HCT116 (cell line): ENCODE data around the gene DIS3L2. TPM values are rescaled to one million over a fixed set of nuclear protein-coding genes. Genes with fewer than 3 reads are reported as not detected.
A peak's percentile ranks its signal among the peaks of the same experiment; 100 is the strongest.
"Not testable (repeated sequence)": the region's sequence is repeated elsewhere in the genome, so short reads cannot be mapped to it uniquely, and the experiment has no call there.

Experiments used
- ATAC-seq: fragments of 200-7000 bp; cut with Tn5 transposase; 2 replicates; pipeline ENCODE4 v1.9.1; 2020; ENCODE audit warnings: mild to moderate bottlenecking, moderate library complexity
- BruUV-seq: library from RNA; stranded (reverse); fragments of 400-500 nt; replicated peaks from 2 replicates; lab custom pipeline; 2021; lab: Mats Ljungman, UMichigan
- CTCF ChIA-PET: fragments of 300-600 bp; sonication (Branson Sonifier 250); formaldehyde crosslinking; loops from one replicate; lab custom pipeline; 2021; ENCODE audit warnings: antibody characterized with exemption; lab: Charles Lee
- POLR2A ChIA-PET: fragments of 300-600, 350-600 bp; sonication (Branson Sonifier 250); formaldehyde crosslinking; loops from one replicate; lab custom pipeline; 2021; ENCODE audit warnings: antibody characterized with exemption; lab: Charles Lee
- RAD21 ChIA-PET, 2 experiments: fragments of 300-600 bp; sonication (Branson Sonifier 250); formaldehyde crosslinking; loops; one replicate each; lab custom pipeline; 2023; ENCODE audit warnings: low total read pairs in 2 of 2; ENCODE audit not compliant: uncharacterized antibody in 2 of 2, unreplicated experiment in 2 of 2, low non-redundant PET in 1 of 2; lab: Charles Lee
- DNase-seq: peaks from one replicate; pipeline ENCODE4 v3.0.0-alpha.2; 2010; ENCODE audit warnings: low read depth, low spot score
- H2AFZ ChIP-seq: fragments of 200-600 bp; shearing (Covaris generic), sonication (generic); 2 replicates; pipeline ENCODE4 v1.6.1; 2017; ENCODE audit warnings: low read depth, mixed run types, mixed read lengths, antibody characterized with exemption, low read length; ENCODE audit not compliant: poor library complexity, severe bottlenecking
- H3K27ac ChIP-seq: 2 replicates; pipeline ENCODE4 v1.5.1; 2012; ENCODE audit warnings: low read depth, low read length
- H3K27me3 ChIP-seq: fragments of 200-600 bp; sonication (generic); 2 replicates; pipeline ENCODE4 v1.6.1; 2016; ENCODE audit warnings: mixed run types, low read length, mixed read lengths; ENCODE audit not compliant: insufficient read depth
- H3K36me3 ChIP-seq, 2 experiments: fragments of 200-500 bp in 1 of 2; fragments of 200-600 bp in 1 of 2; sonication (Bioruptor generic) in 1 of 2; sonication (generic) in 1 of 2; 2 replicates each; pipeline versions ENCODE4 v1.5.1 to v1.6.1; 2014 to 2016; ENCODE audit warnings: low read length in 2 of 2, inconsistent platforms in 1 of 2, mixed read lengths in 1 of 2, mixed run types in 1 of 2; ENCODE audit not compliant: insufficient read depth in 2 of 2, control insufficient read depth in 1 of 2
- H3K4me1 ChIP-seq, 2 experiments: fragments of 200-600 bp in 1 of 2; sonication (generic) in 1 of 2; 2 replicates each; pipeline versions ENCODE4 v1.5.1 to v1.6.1; 2012 to 2017; ENCODE audit warnings: low read length in 2 of 2, inconsistent platforms in 1 of 2, mild to moderate bottlenecking in 1 of 2, mixed read lengths in 1 of 2, mixed run types in 1 of 2, moderate library complexity in 1 of 2; ENCODE audit not compliant: insufficient read depth in 2 of 2, control insufficient read depth in 1 of 2
- H3K4me2 ChIP-seq: fragments of 200-600 bp; sonication (generic); 2 replicates; pipeline ENCODE4 v1.6.1; 2017; ENCODE audit warnings: mixed run types, low read length, mixed read lengths
- H3K4me3 ChIP-seq, 2 experiments: fragments of 200-600 bp in 1 of 2; sonication (generic) in 1 of 2; replicated peaks in 1 of 2; 2 replicates each; pipeline ENCODE4 v1.5.1; 2011 to 2016; ENCODE audit warnings: low read length in 2 of 2, control low read depth in 1 of 2, low read depth in 1 of 2, mild to moderate bottlenecking in 1 of 2, mixed read lengths in 1 of 2, mixed run types in 1 of 2
- H3K79me2 ChIP-seq: fragments of 200-600 bp; sonication (generic); 2 replicates; pipeline ENCODE4 v1.6.1; 2017; ENCODE audit warnings: mild to moderate bottlenecking, mixed run types, low read length, moderate library complexity, mixed read lengths; ENCODE audit not compliant: insufficient read depth
- H3K9ac ChIP-seq: fragments of 200-600 bp; sonication (generic); 2 replicates; pipeline ENCODE4 v1.6.1; 2016; ENCODE audit warnings: low read length, mixed read lengths
- H3K9me2 ChIP-seq: fragments of 200-600 bp; sonication (generic), shearing (Covaris generic); 2 replicates; pipeline ENCODE4 v1.6.1; 2017; ENCODE audit warnings: mixed run types, mild to moderate bottlenecking, moderate library complexity; ENCODE audit not compliant: insufficient read depth
- H3K9me3 ChIP-seq, 2 experiments: fragments of 200-500 bp in 1 of 2; fragments of 200-600 bp in 1 of 2; sonication (Bioruptor generic) in 1 of 2; sonication (generic) in 1 of 2; 2 replicates each; pipeline ENCODE4 v1.6.1; 2014 to 2017; ENCODE audit warnings: low read length in 2 of 2, mixed read lengths in 2 of 2, inconsistent platforms in 1 of 2, low read depth in 1 of 2, mild to moderate bottlenecking in 1 of 2, mixed run types in 1 of 2, moderate library complexity in 1 of 2; ENCODE audit not compliant: control insufficient read depth in 1 of 2, insufficient read depth in 1 of 2
- H4K20me1 ChIP-seq: fragments of 200-600 bp; sonication (generic), shearing (Covaris generic); 2 replicates; pipeline ENCODE4 v1.6.1; 2017; ENCODE audit warnings: mixed run types, mild to moderate bottlenecking, moderate library complexity; ENCODE audit not compliant: insufficient read depth
- ATF3 ChIP-seq: IDR thresholded peaks from 2 replicates; pipeline ENCODE4 v1.6.1; 2012
- CBX3 ChIP-seq: IDR thresholded peaks from 2 replicates; pipeline ENCODE4 v1.6.1; 2012; ENCODE audit warnings: low read depth
- CEBPB ChIP-seq: IDR thresholded peaks from 2 replicates; pipeline ENCODE4 v1.6.1; 2012; ENCODE audit warnings: low read depth
- CTCF ChIP-seq, 3 experiments: fragments of 200-600 bp in 1 of 3; sonication (generic) in 1 of 3; IDR thresholded peaks in 2 of 3; conservative IDR thresholded peaks in 1 of 3; 2 replicates each; pipeline ENCODE4 v1.5.1; 2012 to 2017; ENCODE audit warnings: low read depth in 2 of 3, low read length in 2 of 3, antibody characterized with exemption in 1 of 3, borderline replicate concordance in 1 of 3, control low read depth in 1 of 3, mild to moderate bottlenecking in 1 of 3, mixed read lengths in 1 of 3, mixed run types in 1 of 3, moderate library complexity in 1 of 3; ENCODE audit not compliant: insufficient read depth in 1 of 3
- JUND ChIP-seq: IDR thresholded peaks from 2 replicates; pipeline ENCODE4 v1.6.1; 2012
- MAX ChIP-seq: IDR thresholded peaks from 2 replicates; pipeline ENCODE4 v1.6.1; 2012
- POLR2A ChIP-seq: IDR thresholded peaks from 2 replicates; pipeline ENCODE4 v1.7.0; 2011; ENCODE audit warnings: borderline replicate concordance; ENCODE audit not compliant: insufficient read depth, insufficient read length; ENCODE audit errors: extremely low read depth
- RAD21 ChIP-seq: IDR thresholded peaks from 2 replicates; pipeline ENCODE4 v1.6.1; 2012; ENCODE audit warnings: low read depth, mild to moderate bottlenecking
- TCF7L2 ChIP-seq: IDR thresholded peaks from 2 replicates; pipeline ENCODE4 v1.7.0; 2011; ENCODE audit warnings: borderline replicate concordance, inconsistent platforms; ENCODE audit not compliant: insufficient read depth, insufficient read length; ENCODE audit errors: extremely low read depth
- intact Hi-C: fragments of 100-400 bp; cut with micrococcal nuclease; formaldehyde crosslinking; loops from 2 replicates; pipeline ENCODE4 v1.10.0; 2022
- total RNA-seq: library from RNA; stranded (reverse); gene quantifications from one replicate; pipeline ENCODE4 v1.2.1, GENCODE V29; 2021; ENCODE audit not compliant: unreplicated experiment

Gene DIS3L2
- total RNA-seq, 1 experiment from 2014 or later, result 42.5 TPM

- H3K4me1 ChIP-seq, result no peaks in the 10 kb centered on the region
- BruUV-seq, result no TSS peak
- CTCF ChIA-PET, result no interaction called here
- H3K4me2 ChIP-seq, result no peak overlapping the region
- no peak overlapping the region for H3K9ac ChIP-seq
- H3K27ac ChIP-seq, result no peak overlapping the region
- H3K79me2 ChIP-seq, result no peaks in the 10 kb centered on the region
- H3K27me3 ChIP-seq, result no peaks in the 10 kb centered on the region
- H4K20me1 ChIP-seq, result 0 out of 2 replicates have a peak, but pooled peaks cover 8% of the 10 kb centered on the region
- H3K4me3 ChIP-seq, result no peak overlapping the region
- RAD21 ChIA-PET, result no interaction called here
- H2AFZ ChIP-seq, result no peak overlapping the region
- POLR2A ChIA-PET, result no interaction called here
- DNase-seq, result no peak
- H3K36me3 ChIP-seq, result peaks cover 0 to 4% of the 10 kb centered on the region in 2 experiments; a peak in 1 of 4 replicates
- ATAC-seq, result peak; percentile 80
- no peaks in the 10 kb centered on the region for H3K9me3 ChIP-seq
- no peaks in the 10 kb centered on the region for H3K9me2 ChIP-seq
- TF ChIP-seq ATF3 (no peak), CBX3 (no peak), RAD21 (peak; percentile 26; the same call in 1 of the 2 replicates), POLR2A (no peak), JUND (no peak), CTCF (IDR thresholded peaks at IDR 0.05 in 2 of 3, conservative IDR thresholded peaks at IDR 0.05 in 1 of 3; ENCODE audit: borderline replicate concordance in 1 of 3, insufficient read depth in 1 of 3, low read depth in 2 of 3, low read length in 2 of 3) (peak in 2 of 3 experiments; percentile 59 to 68; a peak in 4 of 6 replicates), TCF7L2 (no peak), CEBPB (no peak), MAX (no peak)
- intact Hi-C loops, result no loop called here
These were observed 68.7 kb downstream of the DIS3L2 start for GRCh38 chr2:232030229-232030628.

- H3K27me3 ChIP-seq, H3K9ac ChIP-seq, H3K4me1 ChIP-seq, H3K9me2 ChIP-seq, CTCF ChIA-PET, RAD21 ChIA-PET, H3K79me2 ChIP-seq, POLR2A ChIA-PET, H3K36me3 ChIP-seq, H4K20me1 ChIP-seq, H3K9me3 ChIP-seq, DNase-seq, H3K27ac ChIP-seq, BruUV-seq, H3K4me3 ChIP-seq, H2AFZ ChIP-seq, ATAC-seq, intact Hi-C loops, H3K4me2 ChIP-seq: not testable (repeated sequence)
These were observed 73.8 kb downstream of the DIS3L2 start for GRCh38 chr2:232035292-232035691.

GRCh38 chr2:232036876-232037275 lies 75.4 kb downstream of the DIS3L2 start:
- BruUV-seq, POLR2A ChIA-PET, H3K79me2 ChIP-seq, intact Hi-C loops, H3K4me3 ChIP-seq, H3K4me2 ChIP-seq, RAD21 ChIA-PET, DNase-seq, H3K27ac ChIP-seq, H3K9me2 ChIP-seq, H3K27me3 ChIP-seq, H3K36me3 ChIP-seq, H2AFZ ChIP-seq, H3K4me1 ChIP-seq, CTCF ChIA-PET, H4K20me1 ChIP-seq, H3K9me3 ChIP-seq, H3K9ac ChIP-seq, ATAC-seq: not testable (repeated sequence)
